ENCODE results near the gene TLE3. TPM values are rescaled to one million over a fixed set of nuclear protein-coding genes. Genes with fewer than 3 reads are reported as not detected.

Gene TLE3
- total and polyA plus RNA-seq, 2 of the 13 experiments (the other 11 are each of a cell fraction or from before 2014, with no cell fraction given): 11.9 to 13.8 TPM

DNA sequence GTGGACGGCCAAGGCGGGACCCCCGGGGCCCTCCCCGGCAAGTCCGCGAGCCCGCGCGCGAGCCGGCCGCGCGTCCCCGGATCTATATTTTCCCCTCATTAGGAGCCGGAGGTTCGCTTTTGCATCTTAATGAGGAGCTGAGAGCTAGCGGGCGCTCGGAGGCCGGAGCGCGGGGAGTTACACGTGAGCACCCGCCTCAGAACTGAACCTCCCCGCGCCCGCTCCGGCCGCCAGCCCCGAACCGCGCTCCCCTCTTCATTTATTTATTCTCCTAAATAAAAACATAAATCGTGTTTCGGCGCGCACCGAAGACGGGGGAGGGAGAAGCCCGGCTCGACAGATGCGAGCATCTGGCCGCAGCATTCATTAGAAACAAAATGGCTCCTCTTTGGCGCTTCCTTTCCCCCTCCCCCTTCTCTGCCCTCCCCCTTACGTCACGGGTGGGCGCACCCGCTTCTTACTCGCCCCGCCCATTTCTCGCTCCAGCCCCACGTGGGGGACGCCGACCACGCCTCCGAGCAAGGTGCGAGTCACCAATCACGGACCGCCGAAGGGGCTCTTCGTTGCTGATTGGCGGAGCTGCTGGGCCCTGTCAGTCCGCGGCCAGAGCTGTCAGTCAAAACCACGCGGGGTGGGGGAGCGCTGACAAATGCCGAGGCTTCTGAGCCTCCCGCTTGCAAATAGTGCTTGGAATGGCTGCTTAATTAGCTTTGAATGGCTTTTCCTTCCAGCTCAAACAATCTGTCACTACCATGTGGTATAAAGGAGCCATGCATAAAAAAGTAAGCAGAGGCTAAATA lies 1.6 kb upstream of the TLE3 start (continued):
- TF ChIP-seq, protein P1, sequence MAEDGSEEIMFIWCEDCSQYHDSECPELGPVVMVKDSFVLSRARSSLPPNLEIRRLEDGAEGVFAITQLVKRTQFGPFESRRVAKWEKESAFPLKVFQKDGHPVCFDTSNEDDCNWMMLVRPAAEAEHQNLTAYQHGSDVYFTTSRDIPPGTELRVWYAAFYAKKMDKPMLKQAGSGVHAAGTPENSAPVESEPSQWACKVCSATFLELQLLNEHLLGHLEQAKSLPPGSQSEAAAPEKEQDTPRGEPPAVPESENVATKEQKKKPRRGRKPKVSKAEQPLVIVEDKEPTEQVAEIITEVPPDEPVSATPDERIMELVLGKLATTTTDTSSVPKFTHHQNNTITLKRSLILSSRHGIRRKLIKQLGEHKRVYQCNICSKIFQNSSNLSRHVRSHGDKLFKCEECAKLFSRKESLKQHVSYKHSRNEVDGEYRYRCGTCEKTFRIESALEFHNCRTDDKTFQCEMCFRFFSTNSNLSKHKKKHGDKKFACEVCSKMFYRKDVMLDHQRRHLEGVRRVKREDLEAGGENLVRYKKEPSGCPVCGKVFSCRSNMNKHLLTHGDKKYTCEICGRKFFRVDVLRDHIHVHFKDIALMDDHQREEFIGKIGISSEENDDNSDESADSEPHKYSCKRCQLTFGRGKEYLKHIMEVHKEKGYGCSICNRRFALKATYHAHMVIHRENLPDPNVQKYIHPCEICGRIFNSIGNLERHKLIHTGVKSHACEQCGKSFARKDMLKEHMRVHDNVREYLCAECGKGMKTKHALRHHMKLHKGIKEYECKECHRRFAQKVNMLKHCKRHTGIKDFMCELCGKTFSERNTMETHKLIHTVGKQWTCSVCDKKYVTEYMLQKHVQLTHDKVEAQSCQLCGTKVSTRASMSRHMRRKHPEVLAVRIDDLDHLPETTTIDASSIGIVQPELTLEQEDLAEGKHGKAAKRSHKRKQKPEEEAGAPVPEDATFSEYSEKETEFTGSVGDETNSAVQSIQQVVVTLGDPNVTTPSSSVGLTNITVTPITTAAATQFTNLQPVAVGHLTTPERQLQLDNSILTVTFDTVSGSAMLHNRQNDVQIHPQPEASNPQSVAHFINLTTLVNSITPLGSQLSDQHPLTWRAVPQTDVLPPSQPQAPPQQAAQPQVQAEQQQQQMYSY (CRISPR knock-in tag; IDR thresholded peaks at IDR 0.05): peak; percentile 77; the same call in 1 of the 2 replicates
- TF ChIP-seq KDM2A (CRISPR knock-in tag; IDR thresholded peaks at IDR 0.05; ENCODE audit: borderline replicate concordance, low read depth) (peak; percentile 44; the same call in 1 of the 2 replicates), ZNF205 (CRISPR knock-in tag; IDR thresholded peaks at IDR 0.05) (peak; percentile 89), IRX3 (CRISPR knock-in tag; IDR thresholded peaks at IDR 0.05; ENCODE audit: borderline replicate concordance, low read depth) (peak; percentile 63; the same call in 1 of the 2 replicates), PCBP1 (IDR thresholded peaks at IDR 0.05; ENCODE audit: borderline replicate concordance, low read depth, low read length) (peak; percentile 92; the same call in 1 of the 2 replicates), RARA (CRISPR knock-in tag; IDR thresholded peaks at IDR 0.05) (peak; percentile 44; the same call in 1 of the 2 replicates), ZNF124 (CRISPR knock-in tag; IDR thresholded peaks at IDR 0.05) (peak; percentile 36; the same call in 1 of the 2 replicates), NR2F6 (IDR thresholded peaks at IDR 0.05) (no peak; the same call in 1 of the 2 replicates), NR2F6 (CRISPR knock-in tag; IDR thresholded peaks at IDR 0.05) (peak; percentile 53; the same call in 1 of the 2 replicates), POGZ (CRISPR knock-in tag; IDR thresholded peaks at IDR 0.05) (peak; percentile 44; the same call in 1 of the 2 replicates)
- TF ChIP-seq, protein P2, sequence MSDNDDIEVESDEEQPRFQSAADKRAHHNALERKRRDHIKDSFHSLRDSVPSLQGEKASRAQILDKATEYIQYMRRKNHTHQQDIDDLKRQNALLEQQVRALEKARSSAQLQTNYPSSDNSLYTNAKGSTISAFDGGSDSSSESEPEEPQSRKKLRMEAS (IDR thresholded peaks at IDR 0.05): peak; percentile 72; the same call in 1 of the 2 replicates
- TF ChIP-seq, protein P3, sequence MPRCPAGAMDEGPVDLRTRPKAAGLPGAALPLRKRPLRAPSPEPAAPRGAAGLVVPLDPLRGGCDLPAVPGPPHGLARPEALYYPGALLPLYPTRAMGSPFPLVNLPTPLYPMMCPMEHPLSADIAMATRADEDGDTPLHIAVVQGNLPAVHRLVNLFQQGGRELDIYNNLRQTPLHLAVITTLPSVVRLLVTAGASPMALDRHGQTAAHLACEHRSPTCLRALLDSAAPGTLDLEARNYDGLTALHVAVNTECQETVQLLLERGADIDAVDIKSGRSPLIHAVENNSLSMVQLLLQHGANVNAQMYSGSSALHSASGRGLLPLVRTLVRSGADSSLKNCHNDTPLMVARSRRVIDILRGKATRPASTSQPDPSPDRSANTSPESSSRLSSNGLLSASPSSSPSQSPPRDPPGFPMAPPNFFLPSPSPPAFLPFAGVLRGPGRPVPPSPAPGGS (CRISPR knock-in tag; IDR thresholded peaks at IDR 0.05): no peak
- TF ChIP-seq, protein P4, sequence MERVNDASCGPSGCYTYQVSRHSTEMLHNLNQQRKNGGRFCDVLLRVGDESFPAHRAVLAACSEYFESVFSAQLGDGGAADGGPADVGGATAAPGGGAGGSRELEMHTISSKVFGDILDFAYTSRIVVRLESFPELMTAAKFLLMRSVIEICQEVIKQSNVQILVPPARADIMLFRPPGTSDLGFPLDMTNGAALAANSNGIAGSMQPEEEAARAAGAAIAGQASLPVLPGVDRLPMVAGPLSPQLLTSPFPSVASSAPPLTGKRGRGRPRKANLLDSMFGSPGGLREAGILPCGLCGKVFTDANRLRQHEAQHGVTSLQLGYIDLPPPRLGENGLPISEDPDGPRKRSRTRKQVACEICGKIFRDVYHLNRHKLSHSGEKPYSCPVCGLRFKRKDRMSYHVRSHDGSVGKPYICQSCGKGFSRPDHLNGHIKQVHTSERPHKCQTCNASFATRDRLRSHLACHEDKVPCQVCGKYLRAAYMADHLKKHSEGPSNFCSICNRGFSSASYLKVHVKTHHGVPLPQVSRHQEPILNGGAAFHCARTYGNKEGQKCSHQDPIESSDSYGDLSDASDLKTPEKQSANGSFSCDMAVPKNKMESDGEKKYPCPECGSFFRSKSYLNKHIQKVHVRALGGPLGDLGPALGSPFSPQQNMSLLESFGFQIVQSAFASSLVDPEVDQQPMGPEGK (CRISPR knock-in tag; IDR thresholded peaks at IDR 0.05): peak; percentile 33
- TF ChIP-seq, protein P5, sequence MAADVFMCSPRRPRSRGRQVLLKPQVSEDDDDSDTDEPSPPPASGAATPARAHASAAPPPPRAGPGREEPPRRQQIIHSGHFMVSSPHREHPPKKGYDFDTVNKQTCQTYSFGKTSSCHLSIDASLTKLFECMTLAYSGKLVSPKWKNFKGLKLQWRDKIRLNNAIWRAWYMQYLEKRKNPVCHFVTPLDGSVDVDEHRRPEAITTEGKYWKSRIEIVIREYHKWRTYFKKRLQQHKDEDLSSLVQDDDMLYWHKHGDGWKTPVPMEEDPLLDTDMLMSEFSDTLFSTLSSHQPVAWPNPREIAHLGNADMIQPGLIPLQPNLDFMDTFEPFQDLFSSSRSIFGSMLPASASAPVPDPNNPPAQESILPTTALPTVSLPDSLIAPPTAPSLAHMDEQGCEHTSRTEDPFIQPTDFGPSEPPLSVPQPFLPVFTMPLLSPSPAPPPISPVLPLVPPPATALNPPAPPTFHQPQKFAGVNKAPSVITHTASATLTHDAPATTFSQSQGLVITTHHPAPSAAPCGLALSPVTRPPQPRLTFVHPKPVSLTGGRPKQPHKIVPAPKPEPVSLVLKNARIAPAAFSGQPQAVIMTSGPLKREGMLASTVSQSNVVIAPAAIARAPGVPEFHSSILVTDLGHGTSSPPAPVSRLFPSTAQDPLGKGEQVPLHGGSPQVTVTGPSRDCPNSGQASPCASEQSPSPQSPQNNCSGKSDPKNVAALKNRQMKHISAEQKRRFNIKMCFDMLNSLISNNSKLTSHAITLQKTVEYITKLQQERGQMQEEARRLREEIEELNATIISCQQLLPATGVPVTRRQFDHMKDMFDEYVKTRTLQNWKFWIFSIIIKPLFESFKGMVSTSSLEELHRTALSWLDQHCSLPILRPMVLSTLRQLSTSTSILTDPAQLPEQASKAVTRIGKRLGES (CRISPR knock-in tag; IDR thresholded peaks at IDR 0.05; ENCODE audit: borderline replicate concordance): no peak
